Measurements from ENCODE around the gene OR2T10.
A peak's percentile ranks its signal among the peaks of the same experiment; 100 is the strongest.
"Not testable (repeated sequence)": the region's sequence is repeated elsewhere in the genome, so short reads cannot be mapped to it uniquely, and the experiment has no call there.

The OR2T10 gene, protein sequence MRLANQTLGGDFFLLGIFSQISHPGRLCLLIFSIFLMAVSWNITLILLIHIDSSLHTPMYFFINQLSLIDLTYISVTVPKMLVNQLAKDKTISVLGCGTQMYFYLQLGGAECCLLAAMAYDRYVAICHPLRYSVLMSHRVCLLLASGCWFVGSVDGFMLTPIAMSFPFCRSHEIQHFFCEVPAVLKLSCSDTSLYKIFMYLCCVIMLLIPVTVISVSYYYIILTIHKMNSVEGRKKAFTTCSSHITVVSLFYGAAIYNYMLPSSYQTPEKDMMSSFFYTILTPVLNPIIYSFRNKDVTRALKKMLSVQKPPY

DNA sequence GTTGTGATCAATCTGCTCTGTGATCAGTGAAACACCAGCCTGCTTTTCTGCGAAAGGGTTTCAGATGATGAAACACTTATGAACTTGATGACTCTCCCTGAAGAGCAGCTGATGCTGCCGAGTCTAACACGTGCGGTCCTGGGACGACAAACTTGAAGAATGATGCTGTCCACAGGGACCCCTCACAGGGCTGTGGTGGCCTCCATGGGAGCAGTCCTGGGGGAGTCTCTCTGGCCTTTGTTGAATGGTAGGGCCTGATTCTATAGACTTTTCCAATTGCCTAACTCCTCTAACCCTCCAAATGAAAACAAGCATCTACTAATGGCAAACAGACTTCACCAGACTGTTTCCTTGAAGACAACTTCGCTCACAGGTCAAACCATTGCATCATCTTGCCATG lies at the start of gene OR2T10:
TSS of gene OR2T10 (minus strand) at position 112 of the 400 bp plus-strand sequence. CDS start 3,932 bp downstream, outside the sequence.
- DNase-seq (ENCODE audit: low read depth in 2 of 2), result no peak

DNA sequence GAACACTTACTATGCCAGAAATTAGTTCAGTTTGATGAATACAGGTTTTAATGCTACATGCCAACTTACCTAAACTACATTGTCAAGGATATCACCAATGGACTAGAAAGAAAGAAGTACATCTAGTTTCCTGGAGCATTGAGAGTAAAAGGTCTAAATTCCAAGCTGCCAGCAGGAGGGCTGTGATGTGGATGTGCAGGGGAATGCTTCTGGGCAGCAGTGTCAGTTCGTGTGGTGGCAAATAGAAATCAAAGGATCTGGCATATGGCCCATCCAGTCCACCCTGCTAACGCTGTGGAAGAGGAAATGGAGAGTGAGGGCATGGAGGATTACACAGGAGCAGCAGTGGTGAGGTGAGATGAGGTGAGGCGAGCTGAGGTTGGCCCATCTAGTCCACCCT lies 47.7 kb upstream of the OR2T10 start, which contains the start of gene OR2T35:
TSS of gene OR2T35 (minus strand) at position 101 of the 400 bp plus-strand sequence. CDS start 6,020 bp downstream, outside the sequence.
- DNase-seq (ENCODE audit: low read depth in 2 of 2), result not testable (repeated sequence)

DNA sequence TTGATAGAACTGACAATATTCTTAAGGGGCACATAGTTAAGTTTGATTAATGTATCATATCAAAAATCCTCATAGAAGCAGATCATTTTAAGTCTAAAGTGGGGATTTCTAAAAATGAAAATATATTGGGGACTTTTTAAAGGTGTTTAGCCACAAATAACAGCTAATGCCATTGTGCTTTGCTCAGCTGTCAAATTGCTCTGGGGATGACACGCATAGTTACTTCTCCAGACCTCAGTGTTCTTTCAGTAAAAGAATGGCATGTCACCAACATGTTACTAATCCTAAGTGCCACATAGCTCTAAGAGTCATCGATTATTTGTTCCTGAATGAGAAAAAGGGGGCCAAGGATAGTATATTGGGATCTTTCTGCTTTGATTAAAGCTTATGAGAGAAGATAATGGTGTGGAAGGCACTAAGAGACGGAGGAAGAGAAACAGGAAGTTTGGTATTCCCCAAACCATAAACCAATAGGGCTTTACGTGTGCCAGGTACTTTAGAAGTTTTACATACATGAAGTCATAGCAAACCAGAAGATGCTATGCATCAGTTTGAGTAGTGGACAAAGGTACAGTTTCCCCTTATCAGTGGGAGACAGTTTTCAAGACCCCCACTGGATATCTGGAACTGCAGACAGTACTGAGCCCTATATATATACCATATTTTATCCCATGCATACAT lies 45.6 kb upstream of the OR2T10 start:
- not testable (repeated sequence) for DNase-seq (ENCODE audit: low read depth in 2 of 2)

DNA sequence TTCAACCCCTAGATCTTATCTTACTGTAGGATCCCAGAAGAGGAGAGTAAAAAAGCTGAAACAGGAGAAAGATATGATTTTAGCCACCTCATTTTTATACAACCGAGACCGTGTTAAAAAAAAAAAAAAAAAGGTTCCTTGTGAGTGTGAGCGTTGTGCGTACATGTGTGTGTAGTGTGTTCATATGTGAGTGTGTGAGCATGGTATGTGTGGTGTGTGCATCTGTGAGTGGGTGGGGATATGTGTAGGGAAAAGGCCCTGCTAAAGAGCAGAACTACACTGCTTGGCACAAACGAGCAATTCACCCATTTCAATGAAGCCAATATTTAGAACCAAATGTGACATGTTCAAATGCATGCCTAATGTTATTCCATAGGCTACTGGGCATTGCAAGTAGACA lies 44.1 kb upstream of the OR2T10 start:
- not testable (repeated sequence) for DNase-seq (ENCODE audit: low read depth in 2 of 2)

DNA sequence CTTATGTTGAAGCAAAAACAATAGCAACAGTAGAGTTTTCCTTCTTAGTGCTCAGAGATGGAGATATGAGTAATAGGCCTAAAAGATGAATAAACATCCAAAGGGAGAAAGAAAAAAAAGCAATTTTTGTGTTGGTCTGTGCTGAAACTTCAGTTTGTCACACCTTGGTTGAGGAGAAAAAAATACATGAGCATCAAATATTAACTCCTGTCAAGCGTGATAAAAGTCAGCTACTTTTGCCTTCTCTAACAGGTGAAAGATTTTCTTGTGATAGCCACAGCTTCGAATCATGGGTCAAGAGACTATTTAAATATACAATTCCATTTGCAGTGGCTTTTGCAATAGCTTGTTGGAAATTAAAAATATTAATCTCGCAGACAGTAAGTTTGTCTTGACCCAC lies 43.4 kb upstream of the OR2T10 start:
- not testable (repeated sequence) for DNase-seq (ENCODE audit: low read depth in 2 of 2)

DNA sequence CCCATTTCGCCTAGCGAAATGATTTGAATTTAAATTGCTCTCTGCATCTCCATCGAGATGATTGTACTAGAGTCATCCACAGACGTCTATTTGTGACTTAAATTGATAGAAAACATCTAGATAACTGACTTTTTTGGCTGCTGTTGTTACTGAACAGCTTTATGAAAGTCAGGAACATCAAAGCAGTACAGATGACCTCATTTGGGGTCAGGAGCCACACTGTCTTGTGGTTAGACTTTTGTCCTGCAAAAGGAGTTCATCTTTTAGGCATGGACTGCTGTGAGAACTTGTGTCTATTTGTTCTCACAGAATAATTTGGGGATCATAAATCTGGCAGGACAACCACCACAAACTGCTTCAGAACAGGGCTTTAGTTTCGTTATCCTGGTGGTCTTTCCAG lies 42.2 kb upstream of the OR2T10 start:
- DNase-seq (ENCODE audit: low read depth in 2 of 2), result not testable (repeated sequence)

DNA sequence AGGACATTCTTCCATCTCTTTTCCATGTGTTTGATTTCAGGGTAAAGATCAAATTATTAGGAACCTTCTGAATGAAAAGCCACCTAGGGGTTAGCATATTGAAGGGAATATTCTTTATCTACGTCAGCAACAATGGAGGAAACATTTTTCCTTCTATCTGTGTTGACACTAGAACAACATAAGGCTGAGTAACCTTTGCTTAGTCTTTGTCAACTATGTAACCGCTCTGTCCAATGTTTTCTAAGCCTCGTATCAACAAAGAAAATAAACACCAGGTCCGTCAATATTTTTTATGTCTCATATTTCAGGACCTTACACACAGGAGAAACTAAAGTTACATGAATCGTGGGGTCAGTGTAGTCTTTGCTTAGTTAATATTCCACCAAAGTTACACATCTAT lies 39.1 kb upstream of the OR2T10 start:
- DNase-seq (ENCODE audit: low read depth in 2 of 2), result not testable (repeated sequence)

DNA sequence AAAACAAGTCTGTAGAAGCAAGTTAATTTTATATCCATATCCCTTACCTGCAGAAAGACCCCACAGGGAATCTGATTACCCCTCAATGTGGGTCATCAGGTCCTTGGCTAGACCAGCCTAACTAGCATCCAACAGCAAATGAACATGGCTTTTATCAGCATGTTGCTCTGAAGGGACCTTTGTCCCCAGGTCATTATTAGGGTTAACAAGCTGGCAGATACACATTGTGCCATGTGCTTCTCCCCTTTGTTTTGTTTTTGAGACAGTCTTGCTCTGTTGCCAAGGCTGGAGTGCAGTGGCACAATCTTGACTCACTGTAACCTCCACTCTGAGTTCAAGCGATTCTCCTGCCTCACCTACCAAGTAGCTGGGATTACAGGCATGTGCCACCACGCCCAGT lies 37.5 kb upstream of the OR2T10 start, which contains the start of gene OR2T11:
TSS of gene OR2T11 (minus strand) at position 101 of the 400 bp plus-strand sequence. CDS start 7,963 bp downstream, outside the sequence.
- DNase-seq (ENCODE audit: low read depth in 2 of 2), result not testable (repeated sequence)

DNA sequence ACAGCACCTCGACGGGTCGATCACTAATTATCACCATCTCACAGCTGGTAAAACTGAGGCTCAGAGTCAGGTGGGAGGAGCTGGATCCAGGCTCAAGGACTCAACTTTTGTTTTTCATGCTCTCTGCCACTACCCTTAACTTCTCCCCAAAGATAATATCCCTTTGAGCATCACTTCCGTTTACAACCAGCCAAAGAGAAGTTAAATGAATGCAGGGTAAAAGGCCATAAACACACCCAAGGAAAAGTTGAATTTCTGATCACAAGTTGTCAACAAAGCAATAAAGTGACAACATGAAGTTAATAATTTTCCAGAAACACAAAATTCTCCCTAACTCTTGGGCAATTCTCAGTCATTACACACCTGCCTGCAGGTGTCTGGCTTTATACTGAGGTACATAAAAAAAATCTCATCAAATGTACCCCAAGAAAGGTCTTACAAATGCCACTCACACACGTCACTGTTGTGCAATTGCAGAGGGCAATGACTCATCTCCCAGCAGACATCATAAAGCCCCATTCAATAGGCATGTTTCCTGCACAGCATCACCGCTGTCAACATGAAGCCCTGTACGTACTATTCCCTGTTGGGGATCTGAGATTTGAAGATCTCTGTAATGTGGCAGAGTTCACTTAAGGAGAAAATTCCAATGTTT lies 34.0 kb upstream of the OR2T10 start:
- no peak for DNase-seq (ENCODE audit: low read depth in 2 of 2)

DNA sequence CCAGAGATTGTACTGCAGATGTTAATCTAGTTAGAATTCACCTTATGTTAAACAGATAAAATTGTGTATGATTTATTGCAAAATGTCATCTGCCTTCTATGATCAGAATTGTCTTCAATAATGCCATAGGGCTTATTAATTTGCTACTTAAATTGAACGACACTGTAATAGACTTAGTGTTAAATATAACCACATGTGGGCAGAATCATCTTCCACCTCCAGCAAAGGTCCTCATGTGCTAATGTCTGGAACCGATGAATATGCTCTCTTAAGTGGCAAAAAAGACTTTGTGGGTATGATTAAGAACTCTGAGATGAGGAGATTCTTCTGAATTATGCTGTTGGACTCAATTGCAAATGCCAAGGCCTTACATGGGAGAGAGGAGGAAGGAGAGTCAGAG lies 33.1 kb upstream of the OR2T10 start:
- no peak for DNase-seq (ENCODE audit: low read depth in 2 of 2)

DNA sequence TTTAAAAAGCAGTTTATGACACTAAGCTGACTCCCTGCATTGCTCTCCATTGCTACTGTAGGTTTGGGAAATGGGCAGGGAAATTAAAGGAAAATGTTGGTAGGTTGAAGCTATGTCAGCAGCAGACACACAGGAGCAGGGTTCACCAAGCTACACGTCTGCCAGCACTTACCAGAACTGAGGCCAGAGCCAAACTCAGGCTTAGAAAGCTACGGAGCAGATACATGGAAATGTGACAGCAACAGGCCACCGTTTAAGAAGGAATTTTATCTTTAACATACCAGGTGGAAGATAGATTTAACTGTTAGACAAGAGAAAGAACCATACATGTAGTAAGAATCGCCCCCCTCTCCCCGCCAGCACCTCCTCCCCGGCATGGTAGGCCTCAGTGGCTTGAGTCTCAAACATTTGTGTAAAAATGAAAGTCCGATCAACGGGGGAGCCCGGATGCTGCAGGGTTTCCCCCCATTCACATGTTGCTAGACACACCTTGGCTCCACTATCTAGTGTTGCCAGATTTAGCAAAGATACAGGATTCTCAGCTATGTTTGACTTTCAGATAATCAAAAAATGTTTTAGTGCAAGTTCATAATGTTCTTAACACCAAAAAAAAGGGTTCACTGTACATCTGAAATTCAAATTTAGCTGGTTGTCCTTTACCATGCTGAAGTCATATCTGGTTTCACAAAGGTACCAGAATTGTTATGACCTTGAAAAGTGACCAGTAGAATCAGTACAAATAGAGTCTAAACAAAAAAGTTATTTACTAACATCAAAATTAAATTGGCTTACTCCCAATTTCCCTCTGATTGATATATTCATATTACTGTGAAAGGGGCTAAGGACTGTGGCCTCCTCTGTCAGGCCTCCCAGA lies 30.7 kb upstream of the OR2T10 start:
- DNase-seq (ENCODE audit: low read depth in 2 of 2), result no peak

DNA sequence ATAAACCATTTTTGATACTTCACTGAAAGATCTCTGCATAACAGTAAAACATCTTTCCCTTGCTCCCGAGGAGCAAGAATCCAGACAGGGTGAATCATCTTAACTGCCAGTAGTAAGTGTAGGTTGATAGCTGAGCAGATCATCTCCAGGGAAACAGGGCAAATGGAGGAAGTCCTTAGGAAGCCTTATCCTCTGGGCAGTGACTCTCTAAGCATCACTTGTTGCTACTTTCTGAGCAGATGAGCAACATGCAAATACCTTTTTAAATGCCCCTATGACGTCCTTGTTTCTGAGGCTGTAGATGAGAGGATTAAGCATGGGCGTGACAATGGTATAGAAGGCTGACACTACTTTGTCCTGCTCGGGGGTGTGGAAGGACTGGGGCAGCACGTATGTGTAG lies 28.5 kb upstream of the OR2T10 start:
- DNase-seq (ENCODE audit: low read depth in 2 of 2), result no peak

DNA sequence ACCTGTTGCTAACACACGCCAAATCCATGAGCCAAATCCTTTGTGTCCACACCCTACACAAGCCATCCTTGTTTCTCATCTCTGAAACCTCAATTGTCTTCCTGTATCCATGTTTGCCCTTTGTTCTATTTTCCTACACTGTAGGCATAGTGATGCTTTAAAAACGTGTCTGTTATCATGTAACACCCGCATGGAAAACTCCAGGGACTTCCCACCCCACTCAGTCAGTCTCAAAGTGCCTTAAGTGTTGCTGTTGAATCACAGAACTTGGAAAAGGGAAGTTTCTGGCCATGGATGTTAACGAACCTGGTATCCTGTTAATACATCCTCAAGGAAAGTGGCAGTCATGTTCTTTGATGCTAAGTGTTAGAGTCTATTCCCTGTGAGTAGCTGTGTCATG lies 27.7 kb upstream of the OR2T10 start:
- no peak for DNase-seq (ENCODE audit: low read depth in 2 of 2)

DNA sequence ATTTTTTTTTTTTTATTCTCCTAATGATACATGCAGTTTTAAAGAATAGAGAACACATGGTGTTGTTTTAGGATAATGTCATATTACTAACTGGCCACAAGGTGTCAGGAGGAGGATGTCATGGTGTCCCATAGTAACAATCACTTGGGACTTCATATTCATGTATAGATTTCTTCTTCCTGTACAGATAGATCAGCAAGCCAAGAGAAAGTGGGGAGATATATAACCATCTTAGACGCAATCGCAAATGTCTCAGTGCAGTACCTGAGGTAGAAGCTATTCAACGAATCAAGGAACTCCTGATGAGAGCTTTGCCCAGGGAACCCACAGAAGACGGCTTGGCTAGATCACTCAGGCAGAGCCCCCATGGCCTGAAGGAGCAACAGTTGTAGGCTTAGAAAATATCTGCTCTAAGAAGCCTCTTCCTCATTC lies 25.1 kb upstream of the OR2T10 start:
- DNase-seq (ENCODE audit: low read depth in 2 of 2), result no peak

DNA sequence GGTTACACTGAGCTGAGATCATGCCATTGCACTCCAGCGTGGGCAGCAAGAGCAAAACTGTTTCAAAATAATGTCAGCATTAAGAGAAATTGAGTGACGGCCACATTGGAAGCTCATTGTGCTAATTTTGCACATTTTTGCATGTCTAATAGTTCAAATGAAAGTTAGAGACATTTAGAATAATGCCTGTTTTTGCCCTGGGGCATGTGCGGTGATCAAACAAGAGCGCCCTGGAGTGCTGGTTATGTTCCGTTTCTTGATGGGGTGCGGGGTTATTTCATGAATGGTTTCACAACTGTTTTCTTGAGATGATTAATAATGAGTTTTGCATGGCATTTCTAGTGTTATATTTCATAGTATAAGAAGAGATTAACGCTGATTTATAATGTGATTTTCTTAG lies 24.3 kb upstream of the OR2T10 start:
- no peak for DNase-seq (ENCODE audit: low read depth in 2 of 2)

DNA sequence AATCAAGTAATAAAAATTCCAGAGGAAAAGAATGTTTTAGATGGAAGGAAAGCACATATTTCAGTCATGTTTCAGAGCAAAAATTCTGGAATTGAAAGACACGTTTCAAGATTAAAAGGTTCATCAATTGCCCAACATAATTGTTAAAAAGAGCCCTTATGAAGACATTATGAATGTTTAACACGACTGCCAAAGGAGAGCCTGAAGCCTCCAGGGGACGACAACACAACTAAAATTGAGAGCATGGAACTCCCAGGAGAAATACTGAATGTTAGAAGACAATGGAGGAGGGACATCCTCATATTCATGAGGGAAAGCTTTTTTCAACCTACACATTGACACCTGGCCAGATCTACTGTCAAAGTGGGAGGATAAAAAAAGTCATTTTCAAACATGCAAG lies 21.4 kb upstream of the OR2T10 start:
- peak; percentile 32 to 49 for DNase-seq (ENCODE audit: low read depth in 2 of 2)

DNA sequence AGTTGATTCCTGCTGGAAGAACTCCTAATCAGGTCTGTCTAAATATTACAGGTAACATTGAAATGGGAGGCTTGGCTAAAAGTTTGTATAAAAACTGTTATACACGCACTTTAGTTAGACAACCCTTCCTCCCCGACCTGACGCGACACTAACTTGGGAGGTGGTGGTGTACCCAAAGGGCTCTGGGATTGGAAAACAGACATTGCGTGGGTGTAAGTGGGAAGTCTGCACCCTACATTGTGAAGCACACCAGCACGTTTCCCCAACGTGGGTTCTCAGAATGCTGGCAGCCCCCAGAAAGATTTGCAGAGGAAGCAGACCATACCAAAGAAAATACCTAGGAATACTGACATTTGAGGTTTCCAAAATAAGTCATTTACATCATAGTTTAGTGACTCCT lies 20.6 kb upstream of the OR2T10 start:
- no peak for DNase-seq (ENCODE audit: low read depth in 2 of 2)

DNA sequence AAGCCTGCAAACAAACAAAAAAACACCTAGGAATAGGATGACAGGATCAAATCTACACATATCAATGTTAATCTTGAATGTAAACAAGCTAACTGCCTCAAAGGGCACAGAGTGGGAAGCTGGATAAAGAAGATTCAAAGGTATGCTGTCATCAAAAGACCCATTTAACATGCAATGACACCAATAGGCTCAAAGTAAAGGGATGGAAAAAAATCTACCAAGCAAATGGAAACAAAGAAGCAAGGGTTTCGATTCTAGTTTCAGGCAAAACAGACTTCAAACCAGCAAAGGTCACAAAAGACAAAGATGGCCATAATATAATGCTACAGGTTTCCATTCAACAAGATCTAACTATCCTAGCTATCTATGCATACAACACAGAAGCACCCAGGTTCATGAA lies 16.2 kb upstream of the OR2T10 start:
- DNase-seq (ENCODE audit: low read depth in 2 of 2), result no peak

DNA sequence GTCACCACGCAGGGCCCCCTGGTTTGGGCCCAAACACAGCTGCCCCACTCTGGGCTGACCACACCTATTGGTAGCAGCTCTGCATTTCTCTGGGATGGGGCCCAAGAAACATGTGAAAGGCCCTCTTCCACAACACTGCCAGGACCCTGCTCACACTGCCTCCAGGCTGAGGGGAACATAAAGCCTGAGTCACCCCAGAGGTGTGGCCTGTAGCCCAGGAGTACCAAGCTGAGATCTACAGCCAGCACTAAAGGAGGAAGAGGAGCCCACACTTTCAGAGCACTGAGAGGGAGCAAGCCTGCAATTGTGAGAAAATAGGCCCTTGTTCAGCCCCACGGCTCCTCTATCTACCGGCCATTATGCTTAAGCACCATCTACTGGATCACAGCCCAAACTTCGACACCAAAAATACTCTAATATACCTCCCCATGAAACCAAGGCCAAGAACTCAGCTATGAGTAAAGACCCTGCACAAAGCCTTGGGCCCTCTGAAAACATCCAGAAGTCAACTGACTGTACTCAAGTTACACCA lies 14.4 kb upstream of the OR2T10 start:
- DNase-seq (ENCODE audit: low read depth in 2 of 2), result no peak

DNA sequence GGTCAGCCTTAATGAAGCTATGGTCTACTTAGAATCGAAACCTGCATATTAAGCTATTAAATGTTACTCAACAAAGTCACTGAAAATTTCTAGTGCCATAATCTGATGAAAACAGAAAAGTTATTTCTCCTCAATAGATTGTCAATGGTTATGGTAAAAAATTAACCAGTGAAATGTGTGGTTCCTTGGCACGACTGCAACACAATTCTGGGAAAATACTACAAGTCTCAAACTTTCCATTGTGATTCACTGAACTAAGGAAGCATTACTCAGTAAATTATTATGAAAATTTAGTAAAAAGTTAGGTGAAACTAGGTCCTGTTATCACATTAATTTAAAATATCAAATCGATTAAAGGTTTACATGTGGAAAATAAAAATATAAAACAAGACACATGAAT lies 12.8 kb upstream of the OR2T10 start:
- no peak for DNase-seq (ENCODE audit: low read depth in 2 of 2)

DNA sequence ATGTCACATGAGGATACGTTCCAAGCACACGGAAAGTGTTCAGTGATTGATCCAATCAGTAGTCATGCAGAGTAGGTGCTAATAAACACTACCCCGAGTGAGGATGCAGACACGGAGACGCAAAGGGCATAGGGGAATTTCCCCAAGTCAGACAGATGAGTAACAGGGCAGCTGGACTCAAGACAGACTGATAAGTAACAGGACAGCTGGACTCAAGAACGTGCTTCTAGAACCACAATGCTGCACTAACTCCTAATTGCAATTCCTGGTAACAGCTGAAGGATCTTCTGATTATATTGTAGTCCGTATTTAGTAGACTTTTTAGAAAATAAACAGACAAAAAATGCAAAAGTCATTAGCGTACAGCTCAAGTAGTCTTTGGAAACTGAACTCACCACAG lies 1.9 kb upstream of the OR2T10 start:
- DNase-seq (ENCODE audit: low read depth in 2 of 2), result no peak
